ENCODE measurements around the gene OGA. TPM values are rescaled to one million over a fixed set of nuclear protein-coding genes. Genes with fewer than 3 reads are reported as not detected.

Gene OGA
- total RNA-seq, 3 donors from 2014 or later (not counting 1 experiment from before 2014, with no cell fraction given): 427 to 488 (median 481) TPM

DNA sequence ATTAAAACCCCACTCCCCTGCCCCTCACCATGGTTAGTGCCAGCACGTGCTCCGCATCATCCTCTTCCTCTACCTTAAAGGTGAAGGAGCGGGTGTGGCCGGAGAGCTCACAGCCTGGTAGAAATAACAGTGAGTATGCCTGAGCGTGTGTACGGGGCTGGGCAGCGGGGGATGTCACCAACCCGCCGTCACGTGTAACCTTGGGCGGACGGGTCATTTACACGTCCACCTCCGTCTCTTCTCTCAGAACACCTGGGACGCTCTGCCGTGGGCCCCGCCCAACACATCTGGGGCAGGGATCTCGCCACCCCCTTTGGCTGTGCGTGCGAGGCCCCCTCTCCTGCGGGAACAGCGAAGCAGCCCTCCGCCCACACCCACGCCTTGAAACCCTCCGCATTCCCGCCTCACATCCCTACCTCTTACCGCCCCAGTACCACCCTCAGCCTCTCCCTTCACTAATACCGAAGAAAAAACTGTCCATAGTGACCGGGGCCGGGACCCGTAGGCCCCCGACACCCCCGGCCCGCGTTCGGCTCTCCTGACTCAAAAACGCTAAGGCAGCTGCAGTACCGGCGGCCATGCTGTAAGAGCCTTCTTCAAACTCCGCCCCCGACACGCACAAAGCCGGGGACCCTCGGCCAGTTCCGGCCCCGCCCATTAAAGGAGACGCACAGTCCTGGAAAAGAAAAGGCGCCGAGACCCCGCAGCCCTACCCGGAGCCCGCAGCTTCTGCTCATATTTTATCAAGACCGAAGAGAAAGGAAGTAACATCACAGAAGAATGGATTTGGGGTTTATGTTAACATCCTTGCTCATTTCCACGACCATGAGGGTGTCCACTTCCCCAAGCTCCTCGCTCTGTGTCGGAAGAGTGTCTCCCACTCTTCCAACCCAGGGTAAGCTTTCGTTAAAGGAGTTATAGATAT, 35.2 kb downstream of the OGA start, which contains the start of gene NPM3:
TSS of gene NPM3 (minus strand) at position 636 of the 925 bp plus-strand sequence. CDS start at position 580, 56 bp downstream.
- intact Hi-C loops (cut with micrococcal nuclease): loop anchor here (1.0 to 5.0 kb wide), 3 partner anchors 35 to 570 kb away; partner anchors contain the start of gene OGA
- H3K4me1 Mint-ChIP-seq: peaks cover 55 to 58% of the 10 kb centered on the region in 2 donors
- peak within 1 kb of the TSS; percentile 77 for H3K4me3 ChIP-seq (ENCODE audit: low read length)

DNA sequence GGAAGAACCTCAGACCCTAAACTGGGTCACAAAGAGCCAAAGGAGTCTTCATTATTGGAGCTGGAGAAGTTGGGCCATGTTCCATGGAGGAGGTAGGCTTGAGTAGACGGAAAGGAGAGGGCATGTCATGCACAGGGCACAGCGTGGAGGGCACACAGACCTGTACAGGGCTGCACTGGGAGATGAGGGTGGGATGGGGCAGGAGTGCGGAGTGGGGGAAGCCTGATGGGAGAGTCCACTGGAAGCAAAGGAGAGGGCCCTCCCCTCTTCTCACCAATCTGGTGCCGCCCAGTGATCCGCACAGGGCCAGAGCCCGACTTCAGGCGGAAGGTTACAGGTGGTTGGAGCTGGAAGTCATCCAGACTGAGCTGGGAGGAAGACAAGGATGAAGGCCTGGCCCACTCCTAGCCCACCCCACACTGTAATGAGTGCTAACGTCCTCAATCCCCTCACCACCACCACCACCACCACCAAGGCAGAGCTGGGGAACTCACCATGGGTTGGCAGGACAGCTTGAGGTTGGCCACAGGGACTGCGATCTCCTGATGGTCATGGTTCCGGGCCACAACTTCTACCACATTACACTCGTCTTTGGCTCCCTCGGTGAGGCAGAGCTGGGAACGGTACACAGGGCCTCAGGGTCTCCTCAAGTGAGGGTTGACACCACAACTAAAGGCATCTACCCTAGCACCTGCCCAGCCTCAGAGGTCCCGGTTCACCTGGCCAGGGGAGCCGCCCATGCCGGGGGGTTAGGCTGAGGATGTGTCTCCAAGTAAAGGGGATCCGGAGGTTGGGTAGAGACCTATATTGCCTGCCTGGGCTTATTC, 36.0 kb downstream of the OGA start:
- 61% methylated on average over 11 of the region's 17 CpGs for WGBS (ENCODE audit: insufficient coverage)
- Mint-ChIP-seq H3K4me1 (peaks cover 55 to 58% of the 10 kb centered on the region in 2 donors), H3K36me3 (peaks cover 12% of the 10 kb centered on the region), H3K27ac (peak overlapping the region; percentile 93 to 96), H3K27me3 (ENCODE audit: low read depth in 2 of 2) (peaks cover 16 to 20% of the 10 kb centered on the region in 2 donors), H3K9me3 (no peaks in the 10 kb centered on the region), H3K4me3 (peak overlapping the region; percentile 100)
- H3K4me3 ChIP-seq (ENCODE audit: low read length): peak overlapping the region; percentile 77
- TF ChIP-seq, protein P1, sequence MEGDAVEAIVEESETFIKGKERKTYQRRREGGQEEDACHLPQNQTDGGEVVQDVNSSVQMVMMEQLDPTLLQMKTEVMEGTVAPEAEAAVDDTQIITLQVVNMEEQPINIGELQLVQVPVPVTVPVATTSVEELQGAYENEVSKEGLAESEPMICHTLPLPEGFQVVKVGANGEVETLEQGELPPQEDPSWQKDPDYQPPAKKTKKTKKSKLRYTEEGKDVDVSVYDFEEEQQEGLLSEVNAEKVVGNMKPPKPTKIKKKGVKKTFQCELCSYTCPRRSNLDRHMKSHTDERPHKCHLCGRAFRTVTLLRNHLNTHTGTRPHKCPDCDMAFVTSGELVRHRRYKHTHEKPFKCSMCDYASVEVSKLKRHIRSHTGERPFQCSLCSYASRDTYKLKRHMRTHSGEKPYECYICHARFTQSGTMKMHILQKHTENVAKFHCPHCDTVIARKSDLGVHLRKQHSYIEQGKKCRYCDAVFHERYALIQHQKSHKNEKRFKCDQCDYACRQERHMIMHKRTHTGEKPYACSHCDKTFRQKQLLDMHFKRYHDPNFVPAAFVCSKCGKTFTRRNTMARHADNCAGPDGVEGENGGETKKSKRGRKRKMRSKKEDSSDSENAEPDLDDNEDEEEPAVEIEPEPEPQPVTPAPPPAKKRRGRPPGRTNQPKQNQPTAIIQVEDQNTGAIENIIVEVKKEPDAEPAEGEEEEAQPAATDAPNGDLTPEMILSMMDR (IDR thresholded peaks at IDR 0.05): no peak
- ATAC-seq (no peak), DNase-seq (no peak)
- H3K27ac ChIP-seq (ENCODE audit: low read length): no peak overlapping the region
- H3K9me3 ChIP-seq (ENCODE audit: control insufficient read depth, insufficient read depth, low read length): no peaks in the 10 kb centered on the region
- H3K36me3 ChIP-seq (ENCODE audit: control insufficient read depth, insufficient read depth, low read length): peaks cover 26% of the 10 kb centered on the region
- intact Hi-C loops (cut with micrococcal nuclease): loop anchor here (2.0 to 5.0 kb wide), 3 partner anchors 179 to 569 kb away; no protein-coding TSS in a partner anchor
- H3K27me3 ChIP-seq (ENCODE audit: control insufficient read depth, insufficient read depth, low read length): peaks cover 16% of the 10 kb centered on the region
- H3K4me1 ChIP-seq (ENCODE audit: control insufficient read depth, insufficient read depth, low read length): peaks cover 55% of the 10 kb centered on the region

More for the DNA sequence above, 35.2 kb downstream of the OGA start, which contains the start of gene NPM3:
- peak within 1 kb of the TSS; percentile 93 to 96 for H3K27ac Mint-ChIP-seq
- DNase-seq: peak; percentile 75 to 86
- no peaks in the 10 kb centered on the region for H3K9me3 Mint-ChIP-seq
- H3K9me3 ChIP-seq (ENCODE audit: control insufficient read depth, insufficient read depth, low read length): no peaks in the 10 kb centered on the region
- peaks cover 9% of the 10 kb centered on the region for H3K27me3 ChIP-seq (ENCODE audit: control insufficient read depth, insufficient read depth, low read length)
- WGBS (ENCODE audit: insufficient coverage): under 1% methylated on average over 53 of the region's 57 CpGs
- peak within 1 kb of the TSS; percentile 70 for H3K27ac ChIP-seq (ENCODE audit: low read length)
- peaks cover 33% of the 10 kb centered on the region for H3K36me3 ChIP-seq (ENCODE audit: control insufficient read depth, insufficient read depth, low read length)
- peaks cover 12% of the 10 kb centered on the region for H3K36me3 Mint-ChIP-seq
- peaks cover 55% of the 10 kb centered on the region for H3K4me1 ChIP-seq (ENCODE audit: control insufficient read depth, insufficient read depth, low read length)
- H3K4me3 Mint-ChIP-seq: peak within 1 kb of the TSS; percentile 100
- TF ChIP-seq, protein P1 (IDR thresholded peaks at IDR 0.05): no peak
- H3K27me3 Mint-ChIP-seq (ENCODE audit: low read depth in 2 of 2): peaks cover 7 to 11% of the 10 kb centered on the region in 2 donors
- peak; percentile 78 to 83 (median 82) for ATAC-seq

DNA sequence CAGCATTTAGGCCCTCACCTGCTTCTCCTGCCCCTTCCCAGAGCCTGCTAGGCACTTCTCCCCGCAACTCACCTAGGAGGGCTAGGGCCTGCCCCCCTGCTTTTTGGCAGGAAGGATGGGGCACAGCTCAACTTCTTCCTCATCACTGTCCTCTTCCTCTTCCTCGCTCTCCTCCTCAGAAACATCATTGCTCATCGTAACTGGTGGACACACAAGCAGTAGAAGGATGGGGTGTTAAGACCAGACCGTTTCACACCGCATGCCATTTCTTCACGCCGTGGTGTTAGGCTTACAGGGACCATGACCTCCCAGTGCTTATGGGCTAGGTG, 36.6 kb downstream of the OGA start:
- Histone ChIP-seq H3K27me3 (ENCODE audit: control insufficient read depth, insufficient read depth, low read length) (peaks cover 22% of the 10 kb centered on the region), H3K36me3 (ENCODE audit: control insufficient read depth, insufficient read depth, low read length) (peaks cover 21% of the 10 kb centered on the region), H3K27ac (ENCODE audit: low read length) (no peak overlapping the region), H3K9me3 (ENCODE audit: control insufficient read depth, insufficient read depth, low read length) (no peaks in the 10 kb centered on the region), H3K4me3 (ENCODE audit: low read length) (no peak overlapping the region), H3K4me1 (ENCODE audit: control insufficient read depth, insufficient read depth, low read length) (peaks cover 55% of the 10 kb centered on the region)
- H3K9me3 Mint-ChIP-seq: no peaks in the 10 kb centered on the region
- no peak for ATAC-seq
- peak overlapping the region; percentile 71 for H3K4me3 Mint-ChIP-seq
- peaks cover 55 to 62% of the 10 kb centered on the region in 2 donors for H3K4me1 Mint-ChIP-seq
- 81% methylated on average over 7 of the region's 7 CpGs for WGBS (ENCODE audit: insufficient coverage)
- H3K36me3 Mint-ChIP-seq: peaks cover 12% of the 10 kb centered on the region
- intact Hi-C loops (cut with micrococcal nuclease): loop anchor here (2.0 to 5.0 kb wide), 2 partner anchors 179 to 291 kb away; no protein-coding TSS in a partner anchor
- DNase-seq: no peak
- TF ChIP-seq, protein P1 (IDR thresholded peaks at IDR 0.05): no peak
- H3K27ac Mint-ChIP-seq: peak overlapping the region in 1 of 2 donors; percentile 58
- peaks cover 22 to 25% of the 10 kb centered on the region in 2 donors for H3K27me3 Mint-ChIP-seq (ENCODE audit: low read depth in 2 of 2)

All from natural killer cell (primary cell).